Nephron progenitor cell (in vitro differentiated cells): ENCODE results near the gene SETD1B.

Experiments
- DNase-seq: peaks from one replicate; pipeline ENCODE4 v3.0.0; 2021
- H3K27ac Mint-ChIP-seq: 2 replicates; pipeline ENCODE4 v1.8.0; 2021; ENCODE audit warnings: mild to moderate bottlenecking, moderate library complexity, mixed read lengths
- H3K27me3 Mint-ChIP-seq: 2 replicates; pipeline ENCODE4 v1.8.0; 2021; ENCODE audit warnings: mild to moderate bottlenecking, low read depth, mixed read lengths; ENCODE audit not compliant: poor library complexity
- H3K36me3 Mint-ChIP-seq: 2 replicates; pipeline ENCODE4 v1.8.0; 2021; ENCODE audit warnings: low read depth, mixed read lengths
- H3K4me1 Mint-ChIP-seq: 2 replicates; pipeline ENCODE4 v1.8.0; 2021; ENCODE audit warnings: mixed read lengths
- H3K4me3 Mint-ChIP-seq: 2 replicates; pipeline ENCODE4 v1.8.0; 2021; ENCODE audit warnings: mild to moderate bottlenecking, moderate library complexity, mixed read lengths
- H3K9me3 Mint-ChIP-seq: 2 replicates; pipeline ENCODE4 v1.8.0; 2021; ENCODE audit warnings: mild to moderate bottlenecking, moderate library complexity, mixed read lengths
- TF ChIP-seq, protein P1 (sequence below): fragments of 200-600 bp; sonication (generic); IDR thresholded peaks from 2 replicates; pipeline ENCODE4 v1.5.0; 2021; ENCODE audit warnings: antibody characterized with exemption

The SETD1B gene

GRCh38 chr12:121765573-121765972 lies 38.2 kb upstream of the SETD1B start:
- Mint-ChIP-seq H3K27ac (peak overlapping the region; percentile 93), H3K36me3 (peaks cover 5% of the 10 kb centered on the region), H3K4me1 (peaks cover 57% of the 10 kb centered on the region), H3K4me3 (no peak overlapping the region), H3K27me3 (no peaks in the 10 kb centered on the region), H3K9me3 (no peaks in the 10 kb centered on the region)
- no peak for DNase-seq
- TF ChIP-seq, protein P1, sequence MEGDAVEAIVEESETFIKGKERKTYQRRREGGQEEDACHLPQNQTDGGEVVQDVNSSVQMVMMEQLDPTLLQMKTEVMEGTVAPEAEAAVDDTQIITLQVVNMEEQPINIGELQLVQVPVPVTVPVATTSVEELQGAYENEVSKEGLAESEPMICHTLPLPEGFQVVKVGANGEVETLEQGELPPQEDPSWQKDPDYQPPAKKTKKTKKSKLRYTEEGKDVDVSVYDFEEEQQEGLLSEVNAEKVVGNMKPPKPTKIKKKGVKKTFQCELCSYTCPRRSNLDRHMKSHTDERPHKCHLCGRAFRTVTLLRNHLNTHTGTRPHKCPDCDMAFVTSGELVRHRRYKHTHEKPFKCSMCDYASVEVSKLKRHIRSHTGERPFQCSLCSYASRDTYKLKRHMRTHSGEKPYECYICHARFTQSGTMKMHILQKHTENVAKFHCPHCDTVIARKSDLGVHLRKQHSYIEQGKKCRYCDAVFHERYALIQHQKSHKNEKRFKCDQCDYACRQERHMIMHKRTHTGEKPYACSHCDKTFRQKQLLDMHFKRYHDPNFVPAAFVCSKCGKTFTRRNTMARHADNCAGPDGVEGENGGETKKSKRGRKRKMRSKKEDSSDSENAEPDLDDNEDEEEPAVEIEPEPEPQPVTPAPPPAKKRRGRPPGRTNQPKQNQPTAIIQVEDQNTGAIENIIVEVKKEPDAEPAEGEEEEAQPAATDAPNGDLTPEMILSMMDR: no peak

- Mint-ChIP-seq H3K27ac (no peak overlapping the region), H3K9me3 (no peaks in the 10 kb centered on the region), H3K36me3 (peaks cover 4% of the 10 kb centered on the region), H3K27me3 (no peaks in the 10 kb centered on the region), H3K4me1 (peaks cover 61% of the 10 kb centered on the region), H3K4me3 (no peak overlapping the region)
- DNase-seq: no peak
- TF ChIP-seq, protein P1: no peak
Observed at GRCh38 chr12:121766290-121767039, 37.3 kb upstream of the SETD1B start.

- no peaks in the 10 kb centered on the region for H3K9me3 Mint-ChIP-seq
- H3K27me3 Mint-ChIP-seq: no peaks in the 10 kb centered on the region
- no peaks in the 10 kb centered on the region for H3K36me3 Mint-ChIP-seq
- peaks cover 57% of the 10 kb centered on the region for H3K4me1 Mint-ChIP-seq
- TF ChIP-seq, protein P1: no peak
- no peak for DNase-seq
- no peak overlapping the region for H3K4me3 Mint-ChIP-seq
- H3K27ac Mint-ChIP-seq: peak overlapping the region; percentile 88
Observed at GRCh38 chr12:121767525-121768016, 36.2 kb upstream of the SETD1B start.

- no peaks in the 10 kb centered on the region for H3K36me3 Mint-ChIP-seq
- no peak for DNase-seq
- no peaks in the 10 kb centered on the region for H3K27me3 Mint-ChIP-seq
- H3K9me3 Mint-ChIP-seq: no peaks in the 10 kb centered on the region
- TF ChIP-seq, protein P1: no peak
- peaks cover 62% of the 10 kb centered on the region for H3K4me1 Mint-ChIP-seq
- no peak overlapping the region for H3K4me3 Mint-ChIP-seq
- H3K27ac Mint-ChIP-seq: no peak overlapping the region
Observed at GRCh38 chr12:121769297-121769830, 34.4 kb upstream of the SETD1B start.

GRCh38 chr12:121769831-121770301 lies 33.9 kb upstream of the SETD1B start:
- H3K27me3 Mint-ChIP-seq: no peaks in the 10 kb centered on the region
- no peaks in the 10 kb centered on the region for H3K36me3 Mint-ChIP-seq
- no peak for DNase-seq
- peaks cover 66% of the 10 kb centered on the region for H3K4me1 Mint-ChIP-seq
- no peak overlapping the region for H3K4me3 Mint-ChIP-seq
- no peaks in the 10 kb centered on the region for H3K9me3 Mint-ChIP-seq
- TF ChIP-seq, protein P1: no peak
- no peak overlapping the region for H3K27ac Mint-ChIP-seq
